Omental fat pad (tissue), 4 donors: ENCODE measurements around the gene GSK3A. TPM values are rescaled to one million over a fixed set of nuclear protein-coding genes. Genes with fewer than 3 reads are reported as not detected.

Experiments
- ATAC-seq: fragments of 150-250 bp; one replicate; pipeline ENCODE4 v1.9.1; 2016; ENCODE audit warnings: mild to moderate bottlenecking, moderate library complexity; ENCODE audit not compliant: low FRiP score
- DNase-seq: peaks from one replicate; pipeline ENCODE4 v3.0.0-alpha.2; 2019; ENCODE audit warnings: low spot score
- CTCF ChIP-seq, 3 donors: fragments of 450-650 bp; IDR thresholded peaks; one replicate each; pipeline ENCODE4 v1.5.1; 2016 to 2017; ENCODE audit warnings: antibody characterized with exemption in 3 of 3, mild to moderate bottlenecking in 3 of 3, moderate library complexity in 2 of 3
- total RNA-seq, 4 donors: library from RNA; depleted of rRNA; stranded (reverse); fragments of >200 nt; gene quantifications; one replicate each; pipeline ENCODE4 v1.1.0, GENCODE V29; 2016

GSK3A gene
- total RNA-seq, 4 donors from 2014 or later = 16.9 to 32.3 (median 20.0) TPM

- no peak for TF ChIP-seq CTCF (IDR thresholded peaks at IDR 0.05)
- DNase-seq (no peak), ATAC-seq (no peak)
Observed at GRCh38 chr19:42229301-42229854, 13.0 kb downstream of the GSK3A start.

GRCh38 chr19:42228641-42229040, 13.8 kb downstream of the GSK3A start:
- ATAC-seq (no peak), DNase-seq (no peak)
- no peak for TF ChIP-seq CTCF (IDR thresholded peaks at IDR 0.05)

- ATAC-seq = no peak
- TF ChIP-seq CTCF (IDR thresholded peaks at IDR 0.05) = no peak
- DNase-seq = no peak
Observed at GRCh38 chr19:42226886-42227285, 15.5 kb downstream of the GSK3A start.

- ATAC-seq (no peak), DNase-seq (no peak)
- no peak for TF ChIP-seq CTCF (IDR thresholded peaks at IDR 0.05)
Observed at GRCh38 chr19:42225718-42226292, 16.6 kb downstream of the GSK3A start.

GRCh38 chr19:42224940-42225717, 17.3 kb downstream of the GSK3A start:
- DNase-seq (no peak), ATAC-seq (no peak)
- no peak for TF ChIP-seq CTCF (IDR thresholded peaks at IDR 0.05)

GRCh38 chr19:42220751-42221097, 21.7 kb downstream of the GSK3A start:
- DNase-seq = no peak
- ATAC-seq = no peak
- no peak for TF ChIP-seq CTCF (IDR thresholded peaks at IDR 0.05)
